ENCODE data around the gene AP1G1.

DNA sequence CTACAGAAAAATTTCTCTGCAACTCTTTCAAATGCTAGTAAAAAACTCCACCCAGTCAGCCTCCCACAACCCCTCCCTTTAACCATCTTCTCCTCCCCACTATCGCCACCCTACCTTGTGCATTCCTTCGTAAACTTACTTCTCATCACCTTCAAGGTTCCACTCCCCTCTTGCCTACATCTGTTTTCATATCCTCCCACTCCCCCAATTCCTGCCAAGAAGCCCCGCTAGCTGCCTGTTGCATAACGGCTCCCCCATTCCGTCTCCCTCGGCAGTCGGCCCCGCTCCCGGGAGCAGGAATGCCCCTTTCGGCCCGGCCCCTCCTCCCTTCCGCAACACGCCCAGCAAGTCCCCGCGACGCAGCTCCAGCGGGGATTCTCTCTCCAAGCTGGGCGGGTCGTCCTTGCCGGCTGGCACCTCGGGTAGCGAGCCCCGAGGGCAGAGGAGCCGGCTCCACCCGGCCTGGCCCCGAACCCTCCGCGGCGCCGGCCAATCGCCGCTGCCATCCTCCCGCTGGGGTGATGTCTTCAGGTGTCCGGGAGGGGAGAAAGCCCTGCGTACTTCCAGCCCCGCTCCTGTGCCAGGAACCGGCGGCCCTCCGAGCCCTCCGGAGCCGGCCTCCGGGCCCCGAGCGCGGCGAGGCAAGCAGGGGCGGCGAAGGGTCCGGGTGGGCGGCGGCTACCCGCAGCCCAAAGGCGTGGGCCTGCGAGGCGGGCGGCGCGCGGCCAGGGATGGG, 85.7 kb downstream of the AP1G1 start:
- no peak for TF ChIP-seq EP300 (IDR thresholded peaks at IDR 0.05)
- TF ChIP-seq, protein P1, sequence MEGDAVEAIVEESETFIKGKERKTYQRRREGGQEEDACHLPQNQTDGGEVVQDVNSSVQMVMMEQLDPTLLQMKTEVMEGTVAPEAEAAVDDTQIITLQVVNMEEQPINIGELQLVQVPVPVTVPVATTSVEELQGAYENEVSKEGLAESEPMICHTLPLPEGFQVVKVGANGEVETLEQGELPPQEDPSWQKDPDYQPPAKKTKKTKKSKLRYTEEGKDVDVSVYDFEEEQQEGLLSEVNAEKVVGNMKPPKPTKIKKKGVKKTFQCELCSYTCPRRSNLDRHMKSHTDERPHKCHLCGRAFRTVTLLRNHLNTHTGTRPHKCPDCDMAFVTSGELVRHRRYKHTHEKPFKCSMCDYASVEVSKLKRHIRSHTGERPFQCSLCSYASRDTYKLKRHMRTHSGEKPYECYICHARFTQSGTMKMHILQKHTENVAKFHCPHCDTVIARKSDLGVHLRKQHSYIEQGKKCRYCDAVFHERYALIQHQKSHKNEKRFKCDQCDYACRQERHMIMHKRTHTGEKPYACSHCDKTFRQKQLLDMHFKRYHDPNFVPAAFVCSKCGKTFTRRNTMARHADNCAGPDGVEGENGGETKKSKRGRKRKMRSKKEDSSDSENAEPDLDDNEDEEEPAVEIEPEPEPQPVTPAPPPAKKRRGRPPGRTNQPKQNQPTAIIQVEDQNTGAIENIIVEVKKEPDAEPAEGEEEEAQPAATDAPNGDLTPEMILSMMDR (IDR thresholded peaks at IDR 0.05) = no peak

Measured in suprapubic skin (tissue), 3 donors.